Neural progenitor cell (in vitro differentiated cells): ENCODE results near the gene TP73. TPM values are rescaled to one million over a fixed set of nuclear protein-coding genes. Genes with fewer than 3 reads are reported as not detected.

Source experiments
- DNase-seq: peaks from one replicate; pipeline ENCODE4 v3.0.0-alpha.2; 2016; ENCODE audit warnings: low spot score
- H2AFZ ChIP-seq: fragments of 200-600 bp; sonication (generic); replicated peaks from 2 replicates; pipeline ENCODE4 v1.6.1; 2016; ENCODE audit warnings: antibody characterized with exemption
- H3F3A ChIP-seq: fragments of 200-600 bp; sonication (generic); 2 replicates; pipeline ENCODE4 v1.6.1; 2016; ENCODE audit warnings: antibody characterized with exemption, low read depth
- H3K27ac ChIP-seq: fragments of 200-600 bp; sonication (generic); 2 replicates; pipeline ENCODE4 v1.5.1; 2016; ENCODE audit warnings: mild to moderate bottlenecking
- H3K27me3 ChIP-seq: fragments of 200-600 bp; sonication (generic); 2 replicates; pipeline ENCODE4 v1.6.1; 2016; ENCODE audit warnings: mild to moderate bottlenecking, moderate library complexity
- H3K36me3 ChIP-seq: fragments of 200-600 bp; sonication (generic); 2 replicates; pipeline ENCODE4 v1.5.1; 2016
- H3K4me1 ChIP-seq: fragments of 200-600 bp; sonication (generic); 2 replicates; pipeline ENCODE4 v1.6.1; 2016; ENCODE audit warnings: mixed run types
- H3K4me2 ChIP-seq: fragments of 200-600 bp; sonication (generic); 2 replicates; pipeline ENCODE4 v1.6.1; 2016
- H3K4me3 ChIP-seq: fragments of 200-600 bp; sonication (generic); 2 replicates; pipeline ENCODE4 v1.5.1; 2016
- H3K79me2 ChIP-seq: fragments of 200-600 bp; sonication (generic); 2 replicates; pipeline ENCODE4 v1.6.1; 2016; ENCODE audit warnings: low read depth
- H3K9ac ChIP-seq: fragments of 200-600 bp; sonication (generic); 2 replicates; pipeline ENCODE4 v1.6.1; 2016
- H3K9me3 ChIP-seq: fragments of 200-600 bp; sonication (generic); 2 replicates; pipeline ENCODE4 v1.5.1; 2016; ENCODE audit warnings: low read depth
- H4K20me1 ChIP-seq: fragments of 200-600 bp; sonication (generic); 2 replicates; pipeline ENCODE4 v1.6.1; 2016; ENCODE audit warnings: low read depth
- H3K27ac Mint-ChIP-seq: 3 replicates; pipeline ENCODE4 v1.8.0; 2021; ENCODE audit warnings: mixed read lengths
- H3K27me3 Mint-ChIP-seq: 2 replicates; pipeline ENCODE4 v1.8.0; 2022; ENCODE audit warnings: low read depth, mild to moderate bottlenecking, inconsistent platforms, moderate library complexity, mixed read lengths; ENCODE audit not compliant: insufficient read depth
- H3K36me3 Mint-ChIP-seq: 3 replicates; pipeline ENCODE4 v1.8.0; 2021; ENCODE audit warnings: mixed read lengths
- H3K4me1 Mint-ChIP-seq: 3 replicates; pipeline ENCODE4 v1.8.0; 2021; ENCODE audit warnings: mixed read lengths
- H3K4me3 Mint-ChIP-seq: 3 replicates; pipeline ENCODE4 v1.8.0; 2021; ENCODE audit warnings: mild to moderate bottlenecking, moderate library complexity, mixed read lengths
- H3K9me3 Mint-ChIP-seq: 3 replicates; pipeline ENCODE4 v1.8.0; 2020; ENCODE audit warnings: mixed read lengths
- EZH2 ChIP-seq: fragments of 200-600 bp; sonication (generic); IDR thresholded peaks from 2 replicates; pipeline ENCODE4 v1.6.1; 2017; ENCODE audit warnings: antibody characterized with exemption, mild to moderate bottlenecking, moderate library complexity
- EZH2phosphoT487 ChIP-seq: fragments of 200-600 bp; sonication (generic); IDR thresholded peaks from 2 replicates; pipeline ENCODE4 v1.6.1; 2017; ENCODE audit warnings: antibody characterized with exemption
- total RNA-seq: library from RNA; depleted of rRNA; stranded (reverse); fragments of >200 nt; gene quantifications from 2 replicates; pipeline ENCODE4 v1.2.3, GENCODE V29; 2015; ENCODE audit warnings: low replicate concordance
- TF ChIP-seq, protein P1 (sequence below): fragments of 200-600 bp; sonication (generic); IDR thresholded peaks from 2 replicates; pipeline ENCODE4 v1.5.1; 2017; ENCODE audit warnings: antibody characterized with exemption, mild to moderate bottlenecking

The TP73 gene
- total RNA-seq, 1 donor from 2014 or later, result not detected

DNA sequence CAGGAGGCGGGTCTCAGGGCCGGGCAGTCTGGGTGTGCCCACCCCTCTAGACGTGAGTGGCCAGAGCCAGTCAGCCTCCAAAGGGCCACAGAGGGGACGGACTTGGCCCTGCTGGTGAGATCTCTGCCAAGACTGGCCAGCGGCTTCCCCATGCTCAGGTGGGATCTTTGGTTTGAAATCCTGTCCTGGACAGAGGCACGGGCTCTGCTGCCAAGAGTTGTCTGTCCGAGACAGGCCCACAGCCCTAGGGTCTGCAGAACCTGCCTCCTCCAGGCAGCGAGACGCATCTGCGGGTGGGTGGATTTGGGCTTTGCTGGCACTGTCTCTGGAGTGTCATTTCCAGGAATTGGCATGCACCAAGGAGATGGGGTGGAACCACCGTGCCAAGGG lies 55.6 kb downstream of the TP73 start:
- Mint-ChIP-seq H3K27ac (no peak overlapping the region), H3K4me3 (no peak overlapping the region), H3K4me1 (peaks cover 32% of the 10 kb centered on the region), H3K27me3 (peaks cover 24% of the 10 kb centered on the region), H3K9me3 (no peaks in the 10 kb centered on the region), H3K36me3 (no peaks in the 10 kb centered on the region)
- no peak for TF ChIP-seq EZH2
- Histone ChIP-seq H3K4me3 (peak overlapping the region; percentile 1), H3K9me3 (no peaks in the 10 kb centered on the region), H3K4me2 (peak overlapping the region; percentile 75), H3K36me3 (no peaks in the 10 kb centered on the region), H3K9ac (no peak overlapping the region), H3K27me3 (peaks cover 23% of the 10 kb centered on the region), H3K27ac (no peak overlapping the region), H3K4me1 (peaks cover 35% of the 10 kb centered on the region), H3F3A (peaks cover 5% of the 10 kb centered on the region), H2AFZ (no peak overlapping the region), H4K20me1 (peaks cover 8% of the 10 kb centered on the region), H3K79me2 (no peaks in the 10 kb centered on the region)
- no peak for DNase-seq

DNA sequence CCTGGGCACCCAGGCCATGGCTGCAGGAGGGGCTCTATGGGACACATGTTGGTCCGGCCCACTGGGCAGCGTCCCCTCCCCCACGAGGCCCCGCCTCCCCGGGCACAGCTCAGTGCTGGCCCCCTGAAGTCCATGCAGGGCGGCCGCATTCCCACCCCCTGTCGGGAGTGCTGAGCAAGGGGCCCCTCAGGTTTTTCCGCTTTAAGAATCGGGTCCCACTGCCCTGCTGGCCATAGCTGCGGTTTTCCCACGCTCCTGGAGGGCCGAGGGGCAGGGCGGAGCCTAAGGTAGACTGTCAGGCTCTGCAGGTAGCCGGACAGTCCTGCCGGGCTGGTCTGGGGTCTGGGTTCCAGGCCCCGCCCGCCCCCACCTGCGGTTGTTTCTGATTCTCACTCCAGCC lies 56.5 kb downstream of the TP73 start:
- Histone ChIP-seq H3K27ac (no peak overlapping the region), H3K9me3 (no peaks in the 10 kb centered on the region), H3K4me1 (peaks cover 27% of the 10 kb centered on the region), H2AFZ (no peak overlapping the region), H3K36me3 (no peaks in the 10 kb centered on the region), H4K20me1 (peaks cover 12% of the 10 kb centered on the region), H3F3A (peaks cover 5% of the 10 kb centered on the region), H3K27me3 (peaks cover 23% of the 10 kb centered on the region), H3K9ac (no peak overlapping the region), H3K4me2 (peak overlapping the region; percentile 70), H3K79me2 (no peaks in the 10 kb centered on the region), H3K4me3 (peak overlapping the region; percentile 13)
- no peak overlapping the region for H3K27ac Mint-ChIP-seq
- H3K4me1 Mint-ChIP-seq, result peaks cover 26% of the 10 kb centered on the region
- no peaks in the 10 kb centered on the region for H3K9me3 Mint-ChIP-seq
- DNase-seq, result peak; percentile 49
- no peaks in the 10 kb centered on the region for H3K36me3 Mint-ChIP-seq
- no peak overlapping the region for H3K4me3 Mint-ChIP-seq
- TF ChIP-seq EZH2 (no peak), EZH2phosphoT487 (no peak)
- TF ChIP-seq, protein P1, sequence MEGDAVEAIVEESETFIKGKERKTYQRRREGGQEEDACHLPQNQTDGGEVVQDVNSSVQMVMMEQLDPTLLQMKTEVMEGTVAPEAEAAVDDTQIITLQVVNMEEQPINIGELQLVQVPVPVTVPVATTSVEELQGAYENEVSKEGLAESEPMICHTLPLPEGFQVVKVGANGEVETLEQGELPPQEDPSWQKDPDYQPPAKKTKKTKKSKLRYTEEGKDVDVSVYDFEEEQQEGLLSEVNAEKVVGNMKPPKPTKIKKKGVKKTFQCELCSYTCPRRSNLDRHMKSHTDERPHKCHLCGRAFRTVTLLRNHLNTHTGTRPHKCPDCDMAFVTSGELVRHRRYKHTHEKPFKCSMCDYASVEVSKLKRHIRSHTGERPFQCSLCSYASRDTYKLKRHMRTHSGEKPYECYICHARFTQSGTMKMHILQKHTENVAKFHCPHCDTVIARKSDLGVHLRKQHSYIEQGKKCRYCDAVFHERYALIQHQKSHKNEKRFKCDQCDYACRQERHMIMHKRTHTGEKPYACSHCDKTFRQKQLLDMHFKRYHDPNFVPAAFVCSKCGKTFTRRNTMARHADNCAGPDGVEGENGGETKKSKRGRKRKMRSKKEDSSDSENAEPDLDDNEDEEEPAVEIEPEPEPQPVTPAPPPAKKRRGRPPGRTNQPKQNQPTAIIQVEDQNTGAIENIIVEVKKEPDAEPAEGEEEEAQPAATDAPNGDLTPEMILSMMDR, result no peak
- peaks cover 24% of the 10 kb centered on the region for H3K27me3 Mint-ChIP-seq

DNA sequence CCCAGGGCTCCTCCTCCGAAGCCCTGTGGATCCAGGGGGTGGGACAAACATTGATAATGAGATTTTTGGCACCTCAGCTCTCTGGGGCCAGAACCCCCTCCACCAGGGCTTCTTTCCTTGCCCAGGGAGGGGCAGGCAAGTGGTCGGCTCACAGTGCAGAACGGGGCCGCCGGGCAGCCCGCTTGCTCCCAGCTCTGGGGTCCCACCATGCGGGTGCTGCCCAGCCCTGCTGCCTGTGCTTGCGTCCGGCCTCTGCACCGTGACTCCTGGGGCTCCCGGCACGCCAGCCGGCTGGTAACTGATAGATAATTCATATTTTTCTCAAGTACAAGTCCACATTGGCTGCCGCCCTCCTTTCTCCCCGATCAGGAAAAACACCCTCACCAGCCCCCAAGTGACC lies 57.9 kb downstream of the TP73 start:
- DNase-seq, result no peak
- Histone ChIP-seq H3K79me2 (no peaks in the 10 kb centered on the region), H3K4me3 (no peak overlapping the region), H3K27ac (no peak overlapping the region), H3K4me1 (peaks cover 23% of the 10 kb centered on the region), H3K36me3 (no peaks in the 10 kb centered on the region), H3F3A (peaks cover 5% of the 10 kb centered on the region), H3K27me3 (peaks cover 23% of the 10 kb centered on the region), H2AFZ (no peak overlapping the region), H3K9ac (no peak overlapping the region), H3K9me3 (no peaks in the 10 kb centered on the region), H4K20me1 (peaks cover 22% of the 10 kb centered on the region), H3K4me2 (no peak overlapping the region)
- peaks cover 20% of the 10 kb centered on the region for H3K4me1 Mint-ChIP-seq
- peaks cover 24% of the 10 kb centered on the region for H3K27me3 Mint-ChIP-seq
- H3K9me3 Mint-ChIP-seq, result no peaks in the 10 kb centered on the region
- no peak for TF ChIP-seq EZH2
- no peak for TF ChIP-seq EZH2phosphoT487
- TF ChIP-seq, protein P1, result no peak
- no peak overlapping the region for H3K4me3 Mint-ChIP-seq
- no peak overlapping the region for H3K27ac Mint-ChIP-seq
- H3K36me3 Mint-ChIP-seq, result no peaks in the 10 kb centered on the region

DNA sequence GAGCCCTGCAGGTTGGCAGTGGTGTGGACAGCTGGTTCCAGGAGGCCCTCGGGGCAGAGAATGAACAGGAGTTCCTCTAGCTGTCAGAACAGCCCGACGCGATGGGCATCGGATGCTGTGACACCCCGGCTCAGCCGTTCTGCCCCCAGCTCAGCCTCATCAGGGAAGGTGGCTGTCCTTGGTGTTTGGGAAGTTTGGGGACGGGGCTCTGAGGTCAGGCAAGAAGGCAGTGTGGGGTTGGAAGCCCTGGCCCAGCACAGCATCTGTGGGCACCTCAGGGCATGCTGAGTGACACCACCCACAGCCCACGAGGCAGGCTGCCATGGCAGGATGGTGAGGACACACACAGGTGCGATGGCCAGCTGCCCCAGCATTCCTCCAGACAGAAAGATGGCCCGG lies 59.1 kb downstream of the TP73 start:
- H3K9ac ChIP-seq, result no peak overlapping the region
- TF ChIP-seq EZH2, result no peak
- TF ChIP-seq EZH2phosphoT487, result no peak
- TF ChIP-seq, protein P1, result no peak
- peaks cover 26% of the 10 kb centered on the region for H3K27me3 Mint-ChIP-seq
- H2AFZ ChIP-seq, result no peak overlapping the region
- H3K36me3 ChIP-seq, result no peaks in the 10 kb centered on the region
- H3K27ac Mint-ChIP-seq, result no peak overlapping the region
- no peaks in the 10 kb centered on the region for H3K9me3 ChIP-seq
- H3F3A ChIP-seq, result peaks cover 5% of the 10 kb centered on the region
- H3K27ac ChIP-seq, result no peak overlapping the region
- no peaks in the 10 kb centered on the region for H3K36me3 Mint-ChIP-seq
- peaks cover 20% of the 10 kb centered on the region for H3K4me1 Mint-ChIP-seq
- H3K9me3 Mint-ChIP-seq, result no peaks in the 10 kb centered on the region
- peaks cover 23% of the 10 kb centered on the region for H3K4me1 ChIP-seq
- no peak overlapping the region for H3K4me3 Mint-ChIP-seq
- no peak overlapping the region for H3K4me3 ChIP-seq
- H3K27me3 ChIP-seq, result peaks cover 23% of the 10 kb centered on the region
- H3K4me2 ChIP-seq, result no peak overlapping the region
- H4K20me1 ChIP-seq, result peaks cover 22% of the 10 kb centered on the region
- H3K79me2 ChIP-seq, result no peaks in the 10 kb centered on the region
- no peak for DNase-seq
